HG03095 (cell line): ENCODE results near the gene AQP7.
"Not testable (repeated sequence)": the region's sequence is repeated elsewhere in the genome, so short reads cannot be mapped to it uniquely, and the experiment has no call there.

Source experiments
- ATAC-seq: cut with Tn5 transposase; IDR thresholded peaks from one replicate; pipeline ENCODE4 v1.9.1; 2021; ENCODE audit warnings: moderate library complexity; ENCODE audit not compliant: unreplicated experiment

The AQP7 gene

GRCh38 chr9:33434317-33435105 lies 32.1 kb upstream of the AQP7 start:
- no peak for ATAC-seq

DNA sequence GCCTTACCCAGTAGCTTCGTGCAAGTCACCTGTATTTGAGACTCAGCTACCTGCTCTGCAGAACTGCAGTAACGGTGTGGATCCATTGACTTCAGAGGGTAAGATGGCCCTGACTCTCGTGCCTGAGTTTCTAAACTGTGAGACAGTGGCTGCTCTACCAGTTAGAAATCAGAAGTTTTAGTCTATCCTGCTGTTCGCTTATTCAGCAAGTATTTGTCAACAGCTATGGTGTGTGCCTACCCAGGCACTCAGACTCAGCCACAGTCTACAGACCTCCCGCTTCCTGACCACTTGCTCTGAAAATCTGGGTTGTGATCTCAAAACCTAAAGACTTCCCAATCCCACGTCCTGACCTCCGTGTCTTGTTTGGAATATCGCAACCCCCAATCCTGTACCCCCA lies 31.5 kb upstream of the AQP7 start:
- ATAC-seq, result no peak

DNA sequence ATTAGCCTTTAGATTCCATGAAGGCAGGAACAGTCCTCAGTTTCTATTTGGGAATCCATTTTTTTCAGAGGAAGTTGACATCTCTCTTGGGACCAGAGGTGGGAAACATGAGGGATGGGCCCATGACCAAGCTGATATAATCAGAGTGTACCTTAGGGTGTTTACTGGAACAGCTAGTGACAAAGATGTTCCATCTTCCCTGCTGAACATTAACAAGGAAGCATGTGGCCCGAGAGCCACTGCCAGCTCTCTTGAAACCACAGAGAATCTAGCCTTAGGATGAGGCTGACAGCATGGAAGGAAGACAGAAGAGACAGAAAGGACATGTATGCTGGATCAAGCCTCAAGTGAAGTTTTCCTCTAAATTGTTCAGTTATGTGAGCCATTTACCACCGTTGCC lies 29.1 kb upstream of the AQP7 start:
- no peak for ATAC-seq

DNA sequence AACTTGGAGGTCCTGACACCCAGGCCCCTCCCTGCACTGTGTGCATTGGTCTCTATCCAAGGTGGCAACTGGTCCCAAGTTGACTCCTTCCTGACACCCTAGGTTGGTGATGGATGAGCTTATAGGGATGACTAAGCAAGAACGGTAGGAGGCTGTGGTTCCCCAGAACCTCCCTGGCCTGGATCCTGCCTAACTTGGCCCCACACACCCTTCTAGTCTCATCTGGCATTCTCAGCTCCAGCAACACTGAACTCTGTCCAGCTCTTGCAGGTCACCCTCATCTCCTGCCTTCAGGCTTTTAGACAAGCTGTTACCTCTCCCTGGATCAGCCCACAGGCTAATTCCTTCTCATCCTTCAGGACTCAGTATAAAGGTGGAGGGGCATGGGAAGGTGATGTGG lies 28.6 kb upstream of the AQP7 start:
- ATAC-seq, result no peak

- no peak for ATAC-seq
Observed at GRCh38 chr9:33429256-33429985, 27.1 kb upstream of the AQP7 start.

DNA sequence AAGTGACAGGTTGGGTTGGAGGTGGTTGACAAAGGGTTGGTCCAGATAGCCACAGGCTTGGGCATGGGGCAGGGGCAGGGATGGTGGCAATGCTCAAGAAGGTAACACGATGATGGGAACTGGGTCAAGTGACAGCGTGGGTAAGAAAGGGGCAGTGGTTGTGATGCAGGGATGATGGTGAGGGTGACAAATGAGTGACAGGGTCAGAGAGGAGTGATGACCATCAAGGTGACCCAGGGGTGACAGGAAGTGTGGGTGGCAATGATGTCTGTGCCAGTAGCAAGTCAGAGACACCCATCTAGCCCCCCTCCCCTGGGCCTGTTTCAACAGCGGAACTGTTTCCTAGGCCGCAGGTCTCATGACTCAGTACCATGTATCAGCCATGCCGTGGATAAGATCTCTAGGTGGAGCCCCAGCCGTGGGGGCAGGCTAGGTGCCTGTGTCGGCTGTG lies 24.5 kb upstream of the AQP7 start:
- no peak for ATAC-seq

GRCh38 chr9:33425128-33425533 lies 22.8 kb upstream of the AQP7 start:
- ATAC-seq, result no peak

GRCh38 chr9:33424492-33424891 lies 22.1 kb upstream of the AQP7 start:
- ATAC-seq, result not testable (repeated sequence)

- ATAC-seq, result not testable (repeated sequence)
Observed at GRCh38 chr9:33424043-33424442, 21.7 kb upstream of the AQP7 start.

DNA sequence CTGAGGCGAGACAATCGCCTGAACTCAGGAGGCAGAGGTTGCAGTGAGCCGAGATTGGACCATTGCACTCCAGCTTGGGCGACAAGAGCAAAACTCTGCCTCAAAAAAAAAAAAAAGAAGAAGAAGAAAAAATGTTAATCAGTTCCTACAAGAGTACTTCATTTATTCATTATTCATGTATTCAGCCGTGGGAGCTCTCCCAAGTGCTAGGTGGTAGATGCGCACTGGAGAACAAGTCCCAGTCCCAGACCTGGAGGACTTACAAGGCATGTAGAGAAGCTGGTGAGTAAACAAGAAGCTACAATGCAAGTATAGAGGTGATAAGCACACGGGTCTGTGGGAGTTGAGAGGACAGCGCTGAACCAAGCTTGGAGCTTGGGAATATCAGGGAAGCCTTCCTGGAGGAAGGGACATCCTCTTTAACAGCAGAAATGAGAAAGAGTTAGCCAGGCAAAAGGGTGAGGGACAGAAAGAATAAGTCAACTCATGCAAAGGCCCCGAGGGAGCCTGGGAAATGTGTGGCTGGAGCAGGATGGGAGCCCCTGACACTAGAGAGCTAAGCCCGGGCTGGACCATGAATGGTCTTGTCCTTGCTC lies 17.4 kb upstream of the AQP7 start:
- ATAC-seq, result no peak

- no peak for ATAC-seq
Observed at GRCh38 chr9:33418090-33418489, 15.7 kb upstream of the AQP7 start.

- ATAC-seq, result no peak
Observed at GRCh38 chr9:33416996-33417395, 14.6 kb upstream of the AQP7 start.

DNA sequence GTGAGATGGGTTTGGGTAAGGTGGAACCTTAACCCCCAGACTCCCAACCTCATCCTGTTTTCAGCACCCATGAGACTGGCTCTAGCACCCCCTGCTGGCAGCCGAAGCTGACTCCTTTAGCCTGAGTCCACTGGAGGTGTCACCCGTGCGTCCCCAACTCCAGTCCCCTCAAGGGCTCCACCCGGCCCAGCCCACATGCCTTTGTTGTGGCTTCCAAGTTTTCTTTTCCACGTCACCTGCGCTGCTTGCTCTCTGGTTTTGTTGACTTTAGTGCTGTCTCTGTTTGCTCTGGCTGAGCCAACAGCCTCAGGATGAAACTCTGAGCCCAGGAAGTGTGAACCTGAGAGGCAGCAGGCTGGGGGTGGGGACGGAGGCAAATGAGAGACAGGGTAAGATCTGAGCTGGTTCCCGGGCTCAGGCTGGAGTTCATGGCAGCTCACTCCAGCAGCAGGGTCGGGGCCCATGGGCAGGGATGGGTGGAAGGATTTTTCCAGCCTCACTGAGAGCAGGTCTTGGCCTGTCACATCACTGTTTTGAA lies 13.2 kb upstream of the AQP7 start:
- peak; percentile 68 for ATAC-seq

DNA sequence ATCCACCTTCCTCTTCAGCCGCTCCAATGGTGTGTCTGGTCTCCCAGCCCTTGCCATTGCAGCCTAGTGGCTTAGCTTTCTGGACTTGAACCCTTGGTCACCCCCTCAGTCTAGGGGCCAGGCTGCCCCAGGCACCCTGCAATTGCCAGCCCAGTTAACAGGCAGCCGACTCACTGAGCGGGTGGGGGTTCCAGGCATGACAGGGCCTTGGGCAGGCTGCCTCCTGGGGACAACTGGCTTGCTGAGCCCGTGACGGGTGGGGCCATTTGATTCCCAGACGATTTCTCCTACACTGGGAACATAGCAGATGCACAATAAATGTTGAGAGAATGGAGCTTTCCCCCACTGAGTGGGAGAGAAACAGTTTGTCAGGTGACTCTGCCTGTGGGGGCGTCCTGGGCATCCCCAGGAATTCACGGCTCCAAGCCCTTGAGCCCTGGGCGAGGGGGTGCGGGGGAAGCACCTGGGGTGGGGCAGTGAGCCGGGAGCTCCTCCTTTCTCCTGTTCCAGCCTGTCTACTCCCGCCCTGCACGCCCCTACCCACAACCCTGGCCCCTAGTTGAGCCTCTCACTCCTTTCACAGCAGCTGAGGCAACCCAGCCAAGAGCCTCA lies 12.6 kb upstream of the AQP7 start:
- no peak for ATAC-seq

DNA sequence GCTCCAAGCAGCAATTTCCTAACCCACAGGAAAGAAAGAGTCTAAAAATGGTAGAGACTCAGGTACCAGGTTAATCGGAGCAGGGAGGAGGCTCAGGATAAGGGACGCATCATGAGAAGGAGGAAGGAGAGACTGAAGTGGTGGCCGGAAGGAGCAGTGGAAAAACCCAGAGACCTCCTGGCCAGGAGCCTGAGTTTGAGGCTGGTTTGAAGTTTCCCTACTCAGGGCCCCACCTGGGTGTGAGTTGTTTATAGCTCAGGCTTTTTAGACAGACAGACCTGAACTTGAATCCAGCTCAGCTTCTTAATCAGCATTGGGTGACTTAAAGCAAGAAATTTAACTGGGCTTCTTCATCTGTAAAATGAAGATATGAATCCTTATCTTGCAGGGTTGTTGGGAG lies 11.9 kb upstream of the AQP7 start:
- ATAC-seq, result no peak

- ATAC-seq, result no peak
Observed at GRCh38 chr9:33408087-33408486, 5.7 kb upstream of the AQP7 start.

GRCh38 chr9:33407061-33407460 lies 4.7 kb upstream of the AQP7 start:
- no peak for ATAC-seq

- no peak for ATAC-seq
Observed at GRCh38 chr9:33404788-33405362, 2.5 kb upstream of the AQP7 start.

DNA sequence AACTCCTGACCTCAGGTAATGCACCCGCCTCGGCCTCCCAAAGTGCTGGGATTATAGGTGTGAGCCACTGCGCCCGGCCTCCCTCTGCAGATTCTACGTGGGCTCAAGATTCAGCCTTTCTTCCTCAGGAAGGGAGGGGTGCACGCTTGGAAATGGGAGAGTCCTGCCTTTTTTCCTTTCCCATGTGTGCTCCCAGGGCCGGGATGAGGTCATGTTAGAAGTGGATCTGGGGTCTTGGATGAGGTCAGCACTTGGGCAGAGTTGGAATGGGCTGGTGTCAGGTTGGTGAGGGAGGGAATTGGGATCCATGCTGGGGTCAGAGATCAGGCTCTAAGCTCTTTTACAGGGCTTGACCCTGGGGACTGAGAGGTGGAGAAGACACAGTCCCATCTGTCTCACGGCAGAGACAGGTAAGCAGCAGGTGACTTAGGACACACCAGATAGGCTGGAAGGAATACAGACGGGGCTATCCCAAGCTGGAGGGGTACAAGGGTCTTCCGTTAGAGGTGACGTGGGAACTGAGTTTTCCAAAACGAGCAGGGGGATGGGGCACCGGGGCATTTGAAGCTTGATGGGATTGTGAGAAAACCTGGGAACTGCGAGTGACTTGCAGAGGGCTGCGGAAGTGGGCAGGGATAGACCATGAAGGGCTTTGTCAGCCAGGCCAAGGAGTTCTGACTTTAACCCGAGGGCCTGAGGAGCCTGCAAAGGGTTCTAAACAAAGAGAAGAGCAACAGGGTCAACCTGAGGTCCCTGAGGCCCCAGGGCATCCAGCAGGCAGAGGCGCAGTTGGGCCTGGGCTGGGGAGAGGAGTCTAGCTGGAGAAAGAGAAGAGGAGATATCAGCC lies 1.8 kb upstream of the AQP7 start:
- ATAC-seq, result no peak

GRCh38 chr9:33401809-33402208 lies 559 bp downstream of the AQP7 start:
- not testable (repeated sequence) for ATAC-seq
